ENCODE data around the gene GRAP. TPM values are rescaled to one million over a fixed set of nuclear protein-coding genes. Genes with fewer than 3 reads are reported as not detected.

GRAP gene
- total RNA-seq, 2 donors from 2014 or later: 0.15 TPM; not detected in 1

DNA sequence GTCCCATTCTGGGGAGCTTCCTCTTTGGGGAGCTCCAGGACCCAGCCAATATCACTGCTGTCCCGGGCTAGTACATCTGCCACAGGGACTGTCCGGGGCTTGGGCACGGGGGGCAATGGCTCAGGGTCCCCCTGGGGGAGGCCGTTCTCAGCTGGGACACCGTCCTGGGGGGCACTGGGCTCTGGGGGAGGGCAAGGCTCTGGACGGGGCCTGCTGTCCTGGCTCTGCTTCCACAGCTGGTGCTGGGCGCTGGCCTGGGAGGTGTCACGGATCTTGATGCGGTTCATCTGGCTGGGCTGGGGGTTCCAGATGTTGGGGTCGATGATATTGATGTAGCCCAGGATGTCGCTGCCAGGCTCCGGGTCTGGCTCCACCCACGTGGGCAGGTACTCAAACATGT is 68.7 kb downstream of the GRAP start:
- peaks cover 9% of the 10 kb centered on the region for H3K4me1 ChIP-seq (ENCODE audit: control insufficient read depth, insufficient read depth, low read length)
- no peak overlapping the region for H3K4me3 Mint-ChIP-seq
- no peaks in the 10 kb centered on the region for H3K27me3 Mint-ChIP-seq (ENCODE audit: insufficient read depth)
- no peak overlapping the region for H3K27ac ChIP-seq (ENCODE audit: low read depth, low read length)
- no peaks in the 10 kb centered on the region for H3K9me3 ChIP-seq (ENCODE audit: control insufficient read depth, low read length)
- H3K36me3 ChIP-seq (ENCODE audit: control insufficient read depth, insufficient read depth, low read length): peaks cover 32% of the 10 kb centered on the region
- 92 to 94% methylated on average over 7 to 13 of the region's 13 CpGs for WGBS, 2 experiments (ENCODE audit: insufficient coverage in 1 of 2, insufficient read length in 1 of 2)
- peaks cover 41% of the 10 kb centered on the region for H3K36me3 Mint-ChIP-seq (ENCODE audit: low read depth)
- TF ChIP-seq, protein P1, sequence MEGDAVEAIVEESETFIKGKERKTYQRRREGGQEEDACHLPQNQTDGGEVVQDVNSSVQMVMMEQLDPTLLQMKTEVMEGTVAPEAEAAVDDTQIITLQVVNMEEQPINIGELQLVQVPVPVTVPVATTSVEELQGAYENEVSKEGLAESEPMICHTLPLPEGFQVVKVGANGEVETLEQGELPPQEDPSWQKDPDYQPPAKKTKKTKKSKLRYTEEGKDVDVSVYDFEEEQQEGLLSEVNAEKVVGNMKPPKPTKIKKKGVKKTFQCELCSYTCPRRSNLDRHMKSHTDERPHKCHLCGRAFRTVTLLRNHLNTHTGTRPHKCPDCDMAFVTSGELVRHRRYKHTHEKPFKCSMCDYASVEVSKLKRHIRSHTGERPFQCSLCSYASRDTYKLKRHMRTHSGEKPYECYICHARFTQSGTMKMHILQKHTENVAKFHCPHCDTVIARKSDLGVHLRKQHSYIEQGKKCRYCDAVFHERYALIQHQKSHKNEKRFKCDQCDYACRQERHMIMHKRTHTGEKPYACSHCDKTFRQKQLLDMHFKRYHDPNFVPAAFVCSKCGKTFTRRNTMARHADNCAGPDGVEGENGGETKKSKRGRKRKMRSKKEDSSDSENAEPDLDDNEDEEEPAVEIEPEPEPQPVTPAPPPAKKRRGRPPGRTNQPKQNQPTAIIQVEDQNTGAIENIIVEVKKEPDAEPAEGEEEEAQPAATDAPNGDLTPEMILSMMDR (conservative IDR thresholded peaks at IDR 0.05): no peak
- peaks cover 9% of the 10 kb centered on the region for H3K4me1 Mint-ChIP-seq
- H3K27ac Mint-ChIP-seq: no peak overlapping the region
- H3K9ac ChIP-seq (ENCODE audit: extremely low read depth, low read length, poor library complexity, severe bottlenecking): no peak overlapping the region
- H3K9me3 Mint-ChIP-seq: no peaks in the 10 kb centered on the region
- no peak for DNase-seq
- H3K4me3 ChIP-seq (ENCODE audit: low read length): no peak overlapping the region
- no peaks in the 10 kb centered on the region for H3K27me3 ChIP-seq (ENCODE audit: control insufficient read depth, insufficient read depth, low read length, poor library complexity, severe bottlenecking)

DNA sequence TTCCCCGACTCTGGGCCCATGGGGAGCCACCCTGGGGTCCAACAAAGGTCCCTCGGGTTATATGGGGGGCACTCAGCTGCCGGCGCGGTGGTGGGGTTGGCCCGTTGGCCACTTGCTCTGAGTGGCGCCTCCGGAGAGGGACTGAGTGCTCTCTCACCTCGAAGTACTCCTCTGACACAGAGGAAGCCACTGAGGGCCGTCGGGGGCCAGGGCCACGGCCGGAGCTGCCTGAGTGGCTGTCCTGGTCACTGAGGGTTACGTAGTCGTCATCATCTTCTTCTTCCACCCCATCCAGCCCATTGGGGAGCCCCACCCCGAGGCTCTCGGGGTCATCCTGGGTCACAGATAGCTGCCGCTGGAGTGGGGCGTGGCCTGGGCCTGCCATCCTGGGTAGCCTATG is 69.1 kb downstream of the GRAP start:
- Histone ChIP-seq H3K4me1 (ENCODE audit: control insufficient read depth, insufficient read depth, low read length) (peaks cover 9% of the 10 kb centered on the region), H3K36me3 (ENCODE audit: control insufficient read depth, insufficient read depth, low read length) (peaks cover 31% of the 10 kb centered on the region), H3K9me3 (ENCODE audit: control insufficient read depth, low read length) (no peaks in the 10 kb centered on the region), H3K9ac (ENCODE audit: extremely low read depth, low read length, poor library complexity, severe bottlenecking) (no peak overlapping the region), H3K4me3 (ENCODE audit: low read length) (no peak overlapping the region), H3K27ac (ENCODE audit: low read depth, low read length) (no peak overlapping the region), H3K27me3 (ENCODE audit: control insufficient read depth, insufficient read depth, low read length, poor library complexity, severe bottlenecking) (no peaks in the 10 kb centered on the region)
- WGBS, 2 experiments (ENCODE audit: insufficient coverage in 1 of 2, insufficient read length in 1 of 2): 93 to 97% methylated on average over 15 to 19 of the region's 19 CpGs
- Mint-ChIP-seq H3K4me3 (no peak overlapping the region), H3K27ac (no peak overlapping the region), H3K4me1 (peaks cover 9% of the 10 kb centered on the region), H3K36me3 (ENCODE audit: low read depth) (peaks cover 41% of the 10 kb centered on the region), H3K9me3 (no peaks in the 10 kb centered on the region), H3K27me3 (ENCODE audit: insufficient read depth) (no peaks in the 10 kb centered on the region)
- TF ChIP-seq, protein P1 (conservative IDR thresholded peaks at IDR 0.05): no peak
- DNase-seq: no peak

DNA sequence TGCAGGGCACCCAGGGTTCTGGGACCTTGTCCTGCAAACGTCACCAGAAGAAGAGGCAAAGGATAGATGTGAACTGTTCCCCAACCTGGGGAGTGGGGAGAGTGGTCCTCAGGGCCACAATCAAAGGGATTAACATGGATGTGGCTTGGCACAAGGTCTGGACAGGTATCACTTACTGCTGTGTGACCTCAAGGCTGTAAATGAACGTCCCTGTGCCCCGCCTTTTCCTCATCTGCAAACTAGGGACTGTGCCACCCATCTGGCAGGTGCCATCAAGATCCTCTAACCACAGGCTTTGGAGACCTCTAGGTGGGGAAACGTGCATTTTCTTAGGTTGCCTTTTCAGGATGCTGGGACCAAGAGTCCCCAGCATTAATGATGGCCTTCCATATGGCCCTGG is 69.7 kb downstream of the GRAP start:
- TF ChIP-seq, protein P1 (conservative IDR thresholded peaks at IDR 0.05): no peak
- no peaks in the 10 kb centered on the region for H3K9me3 Mint-ChIP-seq
- Histone ChIP-seq H3K36me3 (ENCODE audit: control insufficient read depth, insufficient read depth, low read length) (peaks cover 31% of the 10 kb centered on the region), H3K27me3 (ENCODE audit: control insufficient read depth, insufficient read depth, low read length, poor library complexity, severe bottlenecking) (no peaks in the 10 kb centered on the region), H3K4me3 (ENCODE audit: low read length) (no peak overlapping the region), H3K27ac (ENCODE audit: low read depth, low read length) (no peak overlapping the region), H3K9ac (ENCODE audit: extremely low read depth, low read length, poor library complexity, severe bottlenecking) (no peak overlapping the region), H3K4me1 (ENCODE audit: control insufficient read depth, insufficient read depth, low read length) (peaks cover 7% of the 10 kb centered on the region), H3K9me3 (ENCODE audit: control insufficient read depth, low read length) (no peaks in the 10 kb centered on the region)
- DNase-seq: no peak
- peaks cover 7% of the 10 kb centered on the region for H3K4me1 Mint-ChIP-seq
- 90 to 93% methylated on average over 2 to 4 of the region's 4 CpGs for WGBS, 2 experiments (ENCODE audit: insufficient coverage in 1 of 2, insufficient read length in 1 of 2)
- no peak overlapping the region for H3K27ac Mint-ChIP-seq
- H3K36me3 Mint-ChIP-seq (ENCODE audit: low read depth): peaks cover 46% of the 10 kb centered on the region
- H3K27me3 Mint-ChIP-seq (ENCODE audit: insufficient read depth): no peaks in the 10 kb centered on the region
- no peak overlapping the region for H3K4me3 Mint-ChIP-seq
